Measurements from ENCODE around the gene MIEN1. TPM values are rescaled to one million over a fixed set of nuclear protein-coding genes. Genes with fewer than 3 reads are reported as not detected.

Gene MIEN1
- total and polyA plus RNA-seq, 2 of the 13 experiments (the other 11 are each of a cell fraction or from before 2014, with no cell fraction given) = 40.6 to 56.6 TPM

DNA sequence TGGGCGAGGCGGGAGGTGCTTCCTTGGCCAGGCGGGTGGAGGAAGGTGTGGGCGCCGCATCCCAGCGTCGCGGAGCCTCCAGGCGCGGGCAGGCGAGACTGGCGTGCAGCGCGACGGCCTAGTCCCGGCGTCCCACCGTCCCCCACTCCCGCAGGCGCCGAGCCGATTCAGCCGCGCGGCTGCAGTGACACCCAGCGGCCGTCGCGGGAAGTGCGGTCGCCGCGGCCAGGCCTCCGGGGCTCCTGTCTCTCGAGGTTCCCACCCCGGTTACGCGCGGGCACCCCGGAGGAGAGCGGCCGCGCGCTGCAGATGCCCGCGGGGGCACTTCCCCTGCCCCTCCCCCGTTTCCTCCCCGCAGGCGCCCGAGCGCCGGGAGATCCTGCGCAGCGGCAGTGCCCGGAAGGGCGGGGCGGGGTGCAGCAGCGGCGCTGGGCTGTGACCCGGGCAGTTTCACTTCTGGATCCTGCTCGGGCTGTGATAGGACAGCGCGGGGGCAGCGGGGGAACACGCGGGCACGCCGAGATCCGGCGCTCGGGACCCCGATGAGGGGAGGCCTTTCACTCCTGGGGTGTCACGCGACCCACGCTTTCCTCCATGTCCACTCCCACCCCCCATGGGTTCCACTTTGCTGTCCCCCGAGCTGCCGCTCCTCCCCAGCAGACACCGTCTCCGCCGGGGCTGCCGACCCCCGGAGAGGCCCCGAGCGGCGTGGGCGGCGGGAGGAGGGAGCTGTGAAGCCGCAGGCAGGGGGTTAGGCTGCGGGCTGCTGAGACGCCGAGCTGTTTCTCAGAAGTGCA, 24.0 kb upstream of the MIEN1 start (continued):
- TF ChIP-seq, protein P1, sequence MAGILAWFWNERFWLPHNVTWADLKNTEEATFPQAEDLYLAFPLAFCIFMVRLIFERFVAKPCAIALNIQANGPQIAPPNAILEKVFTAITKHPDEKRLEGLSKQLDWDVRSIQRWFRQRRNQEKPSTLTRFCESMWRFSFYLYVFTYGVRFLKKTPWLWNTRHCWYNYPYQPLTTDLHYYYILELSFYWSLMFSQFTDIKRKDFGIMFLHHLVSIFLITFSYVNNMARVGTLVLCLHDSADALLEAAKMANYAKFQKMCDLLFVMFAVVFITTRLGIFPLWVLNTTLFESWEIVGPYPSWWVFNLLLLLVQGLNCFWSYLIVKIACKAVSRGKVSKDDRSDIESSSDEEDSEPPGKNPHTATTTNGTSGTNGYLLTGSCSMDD (CRISPR knock-in tag; IDR thresholded peaks at IDR 0.05) = peak; percentile 88
- TF ChIP-seq FOXO1 (CRISPR knock-in tag; IDR thresholded peaks at IDR 0.05) (peak; percentile 66), ARNTL (CRISPR knock-in tag; IDR thresholded peaks at IDR 0.05) (peak; percentile 79), ADNP (CRISPR knock-in tag; IDR thresholded peaks at IDR 0.05) (peak; percentile 63; the same call in 1 of the 2 replicates), EP300 (IDR thresholded peaks at IDR 0.05; ENCODE audit: low read depth in 2 of 2, low read length in 2 of 2) (peak in 1 of 2 experiments; percentile 5; a peak in 1 of 4 replicates), EP300 (CRISPR knock-in tag; IDR thresholded peaks at IDR 0.05; ENCODE audit: borderline replicate concordance) (peak; percentile 35; the same call in 1 of the 2 replicates), SETDB1 (CRISPR knock-in tag; IDR thresholded peaks at IDR 0.05; ENCODE audit: borderline replicate concordance) (no peak), ZNF230 (CRISPR knock-in tag; IDR thresholded peaks at IDR 0.05) (peak; percentile 86), ZNF75D (CRISPR knock-in tag; IDR thresholded peaks at IDR 0.05; ENCODE audit: borderline replicate concordance) (no peak), ZMAT3 (CRISPR knock-in tag; conservative IDR thresholded peaks at IDR 0.05) (peak; percentile 95), ZNF83 (CRISPR knock-in tag; IDR thresholded peaks at IDR 0.05; ENCODE audit: borderline replicate concordance) (peak; percentile 82), KMT2B (CRISPR knock-in tag; IDR thresholded peaks at IDR 0.05) (peak; percentile 85), ZNF329 (CRISPR knock-in tag; IDR thresholded peaks at IDR 0.05; ENCODE audit: low read depth) (no peak; the same call in none of the 2 replicates), PCBP1 (IDR thresholded peaks at IDR 0.05; ENCODE audit: borderline replicate concordance, low read depth, low read length) (no peak), ATM (IDR thresholded peaks at IDR 0.05; ENCODE audit: borderline replicate concordance) (no peak), ZNF101 (CRISPR knock-in tag; IDR thresholded peaks at IDR 0.05; ENCODE audit: borderline replicate concordance, low read depth) (no peak; the same call in 1 of the 2 replicates), ZFAT (CRISPR knock-in tag; conservative IDR thresholded peaks at IDR 0.05) (0 out of 2 replicates have a peak, but pooled peaks have one; percentile 50), RAD21 (CRISPR knock-in tag; IDR thresholded peaks at IDR 0.05) (peak; percentile 100), ZNF570 (CRISPR knock-in tag; IDR thresholded peaks at IDR 0.05; ENCODE audit: borderline replicate concordance) (0 out of 2 replicates have a peak, but pooled peaks have one; percentile 61)
- TF ChIP-seq, protein P2, sequence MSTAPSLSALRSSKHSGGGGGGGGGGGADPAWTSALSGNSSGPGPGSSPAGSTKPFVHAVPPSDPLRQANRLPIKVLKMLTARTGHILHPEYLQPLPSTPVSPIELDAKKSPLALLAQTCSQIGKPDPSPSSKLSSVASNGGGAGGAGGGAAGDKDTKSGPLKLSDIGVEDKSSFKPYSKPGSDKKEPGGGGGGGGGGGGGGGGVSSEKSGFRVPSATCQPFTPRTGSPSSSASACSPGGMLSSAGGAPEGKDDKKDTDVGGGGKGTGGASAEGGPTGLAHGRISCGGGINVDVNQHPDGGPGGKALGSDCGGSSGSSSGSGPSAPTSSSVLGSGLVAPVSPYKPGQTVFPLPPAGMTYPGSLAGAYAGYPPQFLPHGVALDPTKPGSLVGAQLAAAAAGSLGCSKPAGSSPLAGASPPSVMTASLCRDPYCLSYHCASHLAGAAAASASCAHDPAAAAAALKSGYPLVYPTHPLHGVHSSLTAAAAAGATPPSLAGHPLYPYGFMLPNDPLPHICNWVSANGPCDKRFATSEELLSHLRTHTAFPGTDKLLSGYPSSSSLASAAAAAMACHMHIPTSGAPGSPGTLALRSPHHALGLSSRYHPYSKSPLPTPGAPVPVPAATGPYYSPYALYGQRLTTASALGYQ (CRISPR knock-in tag; IDR thresholded peaks at IDR 0.05) = peak; percentile 79; the same call in 1 of the 2 replicates
- TF ChIP-seq, protein P3, sequence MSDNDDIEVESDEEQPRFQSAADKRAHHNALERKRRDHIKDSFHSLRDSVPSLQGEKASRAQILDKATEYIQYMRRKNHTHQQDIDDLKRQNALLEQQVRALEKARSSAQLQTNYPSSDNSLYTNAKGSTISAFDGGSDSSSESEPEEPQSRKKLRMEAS (IDR thresholded peaks at IDR 0.05) = peak; percentile 96
- TF ChIP-seq, protein P4, sequence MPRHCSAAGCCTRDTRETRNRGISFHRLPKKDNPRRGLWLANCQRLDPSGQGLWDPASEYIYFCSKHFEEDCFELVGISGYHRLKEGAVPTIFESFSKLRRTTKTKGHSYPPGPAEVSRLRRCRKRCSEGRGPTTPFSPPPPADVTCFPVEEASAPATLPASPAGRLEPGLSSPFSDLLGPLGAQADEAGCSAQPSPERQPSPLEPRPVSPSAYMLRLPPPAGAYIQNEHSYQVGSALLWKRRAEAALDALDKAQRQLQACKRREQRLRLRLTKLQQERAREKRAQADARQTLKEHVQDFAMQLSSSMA (CRISPR knock-in tag; IDR thresholded peaks at IDR 0.05) = peak; percentile 81; the same call in 1 of the 2 replicates
- TF ChIP-seq, protein P5, sequence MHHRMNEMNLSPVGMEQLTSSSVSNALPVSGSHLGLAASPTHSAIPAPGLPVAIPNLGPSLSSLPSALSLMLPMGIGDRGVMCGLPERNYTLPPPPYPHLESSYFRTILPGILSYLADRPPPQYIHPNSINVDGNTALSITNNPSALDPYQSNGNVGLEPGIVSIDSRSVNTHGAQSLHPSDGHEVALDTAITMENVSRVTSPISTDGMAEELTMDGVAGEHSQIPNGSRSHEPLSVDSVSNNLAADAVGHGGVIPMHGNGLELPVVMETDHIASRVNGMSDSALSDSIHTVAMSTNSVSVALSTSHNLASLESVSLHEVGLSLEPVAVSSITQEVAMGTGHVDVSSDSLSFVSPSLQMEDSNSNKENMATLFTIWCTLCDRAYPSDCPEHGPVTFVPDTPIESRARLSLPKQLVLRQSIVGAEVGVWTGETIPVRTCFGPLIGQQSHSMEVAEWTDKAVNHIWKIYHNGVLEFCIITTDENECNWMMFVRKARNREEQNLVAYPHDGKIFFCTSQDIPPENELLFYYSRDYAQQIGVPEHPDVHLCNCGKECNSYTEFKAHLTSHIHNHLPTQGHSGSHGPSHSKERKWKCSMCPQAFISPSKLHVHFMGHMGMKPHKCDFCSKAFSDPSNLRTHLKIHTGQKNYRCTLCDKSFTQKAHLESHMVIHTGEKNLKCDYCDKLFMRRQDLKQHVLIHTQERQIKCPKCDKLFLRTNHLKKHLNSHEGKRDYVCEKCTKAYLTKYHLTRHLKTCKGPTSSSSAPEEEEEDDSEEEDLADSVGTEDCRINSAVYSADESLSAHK (CRISPR knock-in tag; IDR thresholded peaks at IDR 0.05; ENCODE audit: borderline replicate concordance) = peak; percentile 67; the same call in 1 of the 2 replicates

Data from HepG2 (cell line).